Liver (tissue), 9 donors: ENCODE measurements around the gene PPP1R3D. TPM values are rescaled to one million over a fixed set of nuclear protein-coding genes. Genes with fewer than 3 reads are reported as not detected.
A peak's percentile ranks its signal among the peaks of the same experiment; 100 is the strongest.
"Not testable (repeated sequence)": the region's sequence is repeated elsewhere in the genome, so short reads cannot be mapped to it uniquely, and the experiment has no call there.

Source experiments
- DNase-seq: peaks from one replicate; pipeline ENCODE4 v3.0.0-alpha.2; 2017; ENCODE audit warnings: low spot score
- H3K27ac ChIP-seq, 2 donors: one replicate each; pipeline ENCODE4 v1.7.0; 2013; ENCODE audit warnings: inconsistent platforms in 2 of 2, low read length in 2 of 2, control low read depth in 1 of 2, low read depth in 1 of 2, mild to moderate bottlenecking in 1 of 2
- H3K27me3 ChIP-seq, 4 donors: one replicate each; pipeline versions ENCODE4 v1.6.1 to v1.7.0; 2013; ENCODE audit warnings: low read length in 3 of 4, inconsistent platforms in 1 of 4, mild to moderate bottlenecking in 1 of 4, moderate library complexity in 1 of 4; ENCODE audit not compliant: control insufficient read depth in 4 of 4, insufficient read depth in 4 of 4
- H3K36me3 ChIP-seq, 4 donors: one replicate each; pipeline versions ENCODE4 v1.6.1 to v1.7.0; 2013; ENCODE audit warnings: low read length in 3 of 4, mild to moderate bottlenecking in 3 of 4, low read depth in 1 of 4, moderate library complexity in 1 of 4; ENCODE audit not compliant: control insufficient read depth in 4 of 4, insufficient read depth in 3 of 4
- H3K4me1 ChIP-seq, 4 donors: one replicate each; pipeline versions ENCODE4 v1.6.1 to v1.7.0; 2013; ENCODE audit warnings: low read length in 3 of 4, mild to moderate bottlenecking in 3 of 4, moderate library complexity in 1 of 4; ENCODE audit not compliant: control insufficient read depth in 4 of 4, insufficient read depth in 4 of 4
- H3K4me3 ChIP-seq, 3 donors: one replicate each; pipeline versions ENCODE4 v1.6.1 to v1.7.0; 2013; ENCODE audit warnings: low read length in 3 of 3, control low read depth in 1 of 3, low read depth in 1 of 3, mild to moderate bottlenecking in 1 of 3
- H3K9ac ChIP-seq, 2 donors: one replicate each; pipeline ENCODE4 v1.7.0; 2013; ENCODE audit warnings: low read length in 2 of 2, mild to moderate bottlenecking in 2 of 2, moderate library complexity in 2 of 2, control low read depth in 1 of 2, low read depth in 1 of 2
- H3K9me3 ChIP-seq, 4 donors: one replicate each; pipeline versions ENCODE4 v1.6.1 to v1.7.0; 2013; ENCODE audit warnings: low read length in 3 of 4; ENCODE audit not compliant: control insufficient read depth in 4 of 4
- EGR1 ChIP-seq, 2 donors: IDR thresholded peaks; 2 replicates each; pipeline ENCODE4 v1.6.1; 2016 to 2018; ENCODE audit warnings: antibody characterized with exemption in 2 of 2, low read depth in 2 of 2
- FOXA2 ChIP-seq: IDR thresholded peaks from 2 replicates; pipeline ENCODE4 v1.6.1; 2016; ENCODE audit warnings: antibody characterized with exemption
- GABPA ChIP-seq, 2 donors: IDR thresholded peaks in 1 of 2; conservative IDR thresholded peaks in 1 of 2; 2 replicates each; pipeline ENCODE4 v1.6.1; 2016; ENCODE audit warnings: antibody characterized with exemption in 2 of 2, mild to moderate bottlenecking in 1 of 2, moderate library complexity in 1 of 2
- HNF4A ChIP-seq, 2 donors: conservative IDR thresholded peaks; 2 replicates each; pipeline ENCODE4 v1.6.1; 2016; ENCODE audit warnings: antibody characterized with exemption in 2 of 2, mild to moderate bottlenecking in 2 of 2
- JUND ChIP-seq, 2 donors: IDR thresholded peaks; 2 replicates each; pipeline ENCODE4 v1.6.1; 2016; ENCODE audit warnings: antibody characterized with exemption in 2 of 2
- NR2F2 ChIP-seq: IDR thresholded peaks from 2 replicates; pipeline ENCODE4 v1.6.1; 2016; ENCODE audit warnings: antibody characterized with exemption
- RAD21 ChIP-seq, 2 donors: IDR thresholded peaks; 2 replicates each; pipeline ENCODE4 v1.6.1; 2016; ENCODE audit warnings: antibody characterized with exemption in 2 of 2, mild to moderate bottlenecking in 2 of 2
- REST ChIP-seq: IDR thresholded peaks from 2 replicates; pipeline ENCODE4 v1.6.1; 2016; ENCODE audit warnings: antibody characterized with exemption, mild to moderate bottlenecking
- RXRA ChIP-seq, 2 donors: IDR thresholded peaks; 2 replicates each; pipeline ENCODE4 v1.6.1; 2017 to 2018; ENCODE audit warnings: antibody characterized with exemption in 2 of 2, mild to moderate bottlenecking in 1 of 2
- SP1 ChIP-seq: IDR thresholded peaks from 2 replicates; pipeline ENCODE4 v1.6.1; 2018; ENCODE audit warnings: antibody characterized with exemption, mild to moderate bottlenecking
- TAF1 ChIP-seq: conservative IDR thresholded peaks from 2 replicates; pipeline ENCODE4 v1.6.1; 2016; ENCODE audit warnings: antibody characterized with exemption, mild to moderate bottlenecking
- YY1 ChIP-seq: IDR thresholded peaks from 2 replicates; pipeline ENCODE4 v1.6.1; 2016; ENCODE audit warnings: antibody characterized with exemption, mild to moderate bottlenecking
- WGBS: extraction: QIAGEN DNeasy Blood & Tissue Kit; methylation state at CpG from one replicate; pipeline ENCODE4 v1.1.7; 2013; 5-methylcytosine and 5-hydroxymethylcytosine counted together
- polyA plus RNA-seq, 2 donors: library from polyadenylated mRNA; stranded (reverse) in 1 of 2; unstranded in 1 of 2; fragments of 200-250 nt in 1 of 2; fragments of >200 nt in 1 of 2; fragmentation: Nextera tagmentation in 1 of 2; extraction: Ambion mirVana in 1 of 2; gene quantifications; one replicate each; pipeline versions ENCODE4 v1.2.1 to v1.2.3, GENCODE V29; 2013 to 2015
- total RNA-seq, 2 donors: library from RNA; depleted of rRNA; stranded (reverse); fragments of >200 nt; gene quantifications; one replicate each; pipeline ENCODE4 v1.2.3, GENCODE V29; 2014
- TF ChIP-seq, protein P1 (sequence below): IDR thresholded peaks from 2 replicates; pipeline ENCODE4 v1.6.1; 2016; ENCODE audit warnings: antibody characterized with exemption
- TF ChIP-seq, protein P2 (sequence below): fragments of 150-350 bp; IDR thresholded peaks from 2 replicates; pipeline ENCODE4 v1.5.1; 2017; ENCODE audit warnings: improper control_type of control experiment, low read depth, low read length; ENCODE audit not compliant: missing input control
- donor health status: healthy.
- donor health status: healthy.
- donor health status: healthy.
- donor health status: healthy.
- donor health status: healthy.

Gene PPP1R3D
- total and polyA plus RNA-seq, 4 donors = 0.28 to 2.2 (median 1.0) TPM

- H3K9ac ChIP-seq, H3K27ac ChIP-seq, H3K36me3 ChIP-seq, H3K9me3 ChIP-seq, H3K4me1 ChIP-seq, H3K4me3 ChIP-seq, DNase-seq: not testable (repeated sequence)
- TF ChIP-seq, protein P1, sequence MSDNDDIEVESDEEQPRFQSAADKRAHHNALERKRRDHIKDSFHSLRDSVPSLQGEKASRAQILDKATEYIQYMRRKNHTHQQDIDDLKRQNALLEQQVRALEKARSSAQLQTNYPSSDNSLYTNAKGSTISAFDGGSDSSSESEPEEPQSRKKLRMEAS = peak; percentile 21
- TF ChIP-seq RXRA (IDR thresholded peaks at IDR 0.05) (peak; percentile 47 to 56), FOXA2 (peak; percentile 56), HNF4A (conservative IDR thresholded peaks at IDR 0.05) (peak; percentile 19 to 21)
- peaks cover 0 to 11% (median 8%) of the 10 kb centered on the region in 4 donors for H3K27me3 ChIP-seq
Observed at GRCh38 chr20:59957568-59957967, 17.5 kb upstream of the PPP1R3D start.

- no peak overlapping the region for H3K27ac ChIP-seq
- H3K4me1 ChIP-seq = peaks cover 0 to 3% (median 1%) of the 10 kb centered on the region in 4 donors
- 83% methylated on average over 8 of the region's 8 CpGs for whole genome bisulfite sequencing
- H3K36me3 ChIP-seq = no peaks in the 10 kb centered on the region
- H3K9ac ChIP-seq = no peak overlapping the region
- TF ChIP-seq, protein P2, sequence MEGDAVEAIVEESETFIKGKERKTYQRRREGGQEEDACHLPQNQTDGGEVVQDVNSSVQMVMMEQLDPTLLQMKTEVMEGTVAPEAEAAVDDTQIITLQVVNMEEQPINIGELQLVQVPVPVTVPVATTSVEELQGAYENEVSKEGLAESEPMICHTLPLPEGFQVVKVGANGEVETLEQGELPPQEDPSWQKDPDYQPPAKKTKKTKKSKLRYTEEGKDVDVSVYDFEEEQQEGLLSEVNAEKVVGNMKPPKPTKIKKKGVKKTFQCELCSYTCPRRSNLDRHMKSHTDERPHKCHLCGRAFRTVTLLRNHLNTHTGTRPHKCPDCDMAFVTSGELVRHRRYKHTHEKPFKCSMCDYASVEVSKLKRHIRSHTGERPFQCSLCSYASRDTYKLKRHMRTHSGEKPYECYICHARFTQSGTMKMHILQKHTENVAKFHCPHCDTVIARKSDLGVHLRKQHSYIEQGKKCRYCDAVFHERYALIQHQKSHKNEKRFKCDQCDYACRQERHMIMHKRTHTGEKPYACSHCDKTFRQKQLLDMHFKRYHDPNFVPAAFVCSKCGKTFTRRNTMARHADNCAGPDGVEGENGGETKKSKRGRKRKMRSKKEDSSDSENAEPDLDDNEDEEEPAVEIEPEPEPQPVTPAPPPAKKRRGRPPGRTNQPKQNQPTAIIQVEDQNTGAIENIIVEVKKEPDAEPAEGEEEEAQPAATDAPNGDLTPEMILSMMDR = peak; percentile 22
- TF ChIP-seq REST (no peak), FOXA2 (no peak), TAF1 (no peak)
- H3K27me3 ChIP-seq = peaks cover 0 to 10% (median 6%) of the 10 kb centered on the region in 4 donors
- H3K4me3 ChIP-seq = no peak overlapping the region
- DNase-seq = no peak
- no peaks in the 10 kb centered on the region for H3K9me3 ChIP-seq
Observed at GRCh38 chr20:59955131-59955796, 15.2 kb upstream of the PPP1R3D start.

- H3K4me3 ChIP-seq = no peak overlapping the region
- WGBS = 89% methylated on average over 4 of the region's 4 CpGs
- peaks cover 0 to 6% (median 3%) of the 10 kb centered on the region in 4 donors for H3K27me3 ChIP-seq
- peaks cover 0 to 3% (median 1%) of the 10 kb centered on the region in 4 donors for H3K4me1 ChIP-seq
- H3K9ac ChIP-seq = no peak overlapping the region
- no peak for DNase-seq
- H3K27ac ChIP-seq = no peak overlapping the region
- TF ChIP-seq FOXA2 = no peak
- TF ChIP-seq TAF1 = no peak
- no peak for TF ChIP-seq EGR1 (IDR thresholded peaks at IDR 0.05; ENCODE audit: low read depth in 2 of 2)
- TF ChIP-seq, protein P2 = no peak
- TF ChIP-seq SP1 = no peak
- TF ChIP-seq JUND (IDR thresholded peaks at IDR 0.05) = no peak
- no peak for TF ChIP-seq RAD21 (IDR thresholded peaks at IDR 0.05)
- TF ChIP-seq GABPA (IDR thresholded peaks at IDR 0.05 in 1 of 2, conservative IDR thresholded peaks at IDR 0.05 in 1 of 2) = no peak
- TF ChIP-seq YY1 = no peak
- TF ChIP-seq NR2F2 = no peak
- TF ChIP-seq REST = no peak
- TF ChIP-seq HNF4A (conservative IDR thresholded peaks at IDR 0.05) = no peak
- H3K36me3 ChIP-seq = no peaks in the 10 kb centered on the region
- H3K9me3 ChIP-seq = no peaks in the 10 kb centered on the region
Observed at GRCh38 chr20:59954718-59955117, 14.6 kb upstream of the PPP1R3D start.
